Cortex of kidney (tissue), 1 donor: ENCODE measurements around the gene SPATA31E1.
"Not testable (repeated sequence)": the region's sequence is repeated elsewhere in the genome, so short reads cannot be mapped to it uniquely, and the experiment has no call there.

Experiments used
- DNase-seq: peaks from one replicate; lab custom pipeline; 2025; lab: John Stamatoyannopoulos, UW

The SPATA31E1 gene

DNA sequence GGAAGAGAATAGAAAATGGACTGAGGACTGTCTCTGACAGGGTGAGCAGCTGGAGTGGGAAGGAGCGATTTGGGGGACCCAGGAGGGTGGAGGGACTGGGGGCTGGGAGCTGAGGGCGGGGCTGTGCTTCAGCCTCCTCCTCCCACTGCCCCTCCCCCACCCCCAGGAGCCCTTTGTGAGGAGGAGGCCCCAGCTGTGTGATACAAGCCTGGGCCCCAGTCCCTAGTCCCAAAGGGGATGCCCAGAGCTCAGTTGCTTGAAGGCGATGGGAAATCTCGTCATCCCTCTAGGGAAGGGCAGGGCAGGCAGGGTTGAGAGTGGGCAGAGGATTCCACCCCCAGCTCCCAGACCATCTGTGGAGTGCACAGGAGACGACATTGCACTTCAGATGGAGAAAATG, at the start of gene SPATA31E1:
TSS of gene SPATA31E1 (plus strand) at position 251 of the 400 bp plus-strand sequence. CDS start at position 266, 15 bp downstream.
- no peak for DNase-seq

DNA sequence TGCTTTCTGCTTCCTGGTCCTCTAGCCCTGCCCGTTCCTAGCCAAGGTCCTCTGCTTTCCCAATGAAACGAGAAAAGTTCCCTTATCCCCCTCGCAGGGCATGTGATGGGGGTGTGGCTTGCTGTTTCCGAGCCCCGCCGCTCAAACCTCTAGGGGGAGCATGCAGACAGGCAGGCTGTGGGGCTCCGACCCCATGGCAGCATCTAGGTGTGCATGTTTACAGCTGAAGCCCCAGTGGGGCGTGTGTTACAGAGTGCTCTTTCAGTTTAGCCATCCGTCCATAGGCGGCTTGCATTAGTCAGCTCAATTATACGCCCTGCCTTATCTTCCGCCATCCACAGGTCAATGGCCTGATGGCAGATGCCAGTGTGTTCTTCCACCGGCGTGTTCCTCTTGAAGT, 48.3 kb upstream of the SPATA31E1 start:
- no peak for DNase-seq

DNA sequence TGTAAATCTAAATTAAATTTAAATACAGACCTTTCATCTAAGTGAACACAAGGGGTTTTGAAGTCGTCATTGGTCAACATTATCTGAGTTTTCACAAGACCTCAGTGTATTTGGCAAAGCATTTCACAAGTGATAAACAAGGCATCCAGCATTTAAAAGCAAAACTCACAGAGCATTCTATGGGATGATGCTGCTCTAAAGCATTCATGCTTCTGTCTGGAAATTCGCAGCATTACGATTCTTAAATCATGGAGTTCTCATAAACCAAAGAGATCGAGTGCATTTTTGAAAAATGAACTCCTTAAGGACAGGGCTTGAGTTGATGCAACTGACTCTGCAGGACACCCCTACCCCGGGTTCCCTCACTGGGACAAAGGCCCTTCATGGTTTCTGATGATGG, 46.1 kb upstream of the SPATA31E1 start:
- DNase-seq, result no peak

DNA sequence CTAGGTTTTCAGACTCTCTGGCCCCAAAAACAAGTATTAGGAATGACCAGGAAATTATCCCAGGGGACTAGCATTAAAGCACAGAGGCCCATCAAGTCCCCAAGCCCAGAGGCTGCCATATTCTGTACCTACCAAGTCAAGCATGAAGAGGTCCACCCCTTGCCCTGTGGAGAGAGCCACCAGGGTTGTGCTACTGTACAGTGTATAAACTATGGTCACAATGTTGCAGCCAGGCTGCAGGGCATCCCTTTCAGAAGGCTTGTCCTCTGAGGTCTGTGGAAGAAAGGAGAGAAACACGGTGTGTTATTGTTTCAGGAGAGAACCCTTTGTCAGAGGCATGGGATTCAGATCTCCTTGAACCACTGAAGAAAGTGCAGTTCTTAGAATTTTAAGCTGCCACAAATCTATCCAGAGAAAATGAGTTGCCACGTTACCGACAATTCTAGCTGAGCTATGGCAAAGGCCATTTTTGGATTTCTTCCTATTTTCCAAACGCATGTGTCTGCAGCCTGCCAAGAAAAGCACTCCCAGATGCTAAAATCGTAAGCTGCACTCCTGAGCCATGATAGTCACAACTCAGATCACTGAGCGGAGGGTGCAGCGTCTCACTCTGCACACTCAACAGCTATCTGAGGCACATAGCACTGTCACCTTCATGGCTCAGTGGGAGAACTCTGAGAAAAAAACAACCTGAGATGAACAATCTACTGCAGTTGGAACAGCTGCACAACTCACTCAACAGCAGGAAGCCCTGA, 45.5 kb upstream of the SPATA31E1 start:
- no peak for DNase-seq

DNA sequence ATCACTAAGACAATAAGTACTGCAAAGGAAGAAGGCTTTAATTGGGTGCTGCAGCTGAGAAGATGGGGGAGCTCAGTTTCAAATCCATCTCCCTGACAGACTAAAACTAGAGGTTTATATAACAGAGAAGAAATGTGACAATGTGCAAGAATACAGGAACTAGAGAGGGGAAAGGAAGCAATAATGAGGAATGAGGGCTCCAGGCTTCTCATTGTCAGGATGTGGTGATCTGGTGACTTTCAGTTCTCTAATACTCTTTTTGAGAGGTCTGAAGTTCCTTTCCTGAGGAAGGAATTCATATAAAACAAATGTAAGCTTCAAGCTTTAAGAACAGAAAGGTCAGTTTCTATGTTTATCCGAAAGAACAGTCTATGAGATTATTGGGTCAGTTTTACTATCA, 42.5 kb upstream of the SPATA31E1 start:
- no peak for DNase-seq

DNA sequence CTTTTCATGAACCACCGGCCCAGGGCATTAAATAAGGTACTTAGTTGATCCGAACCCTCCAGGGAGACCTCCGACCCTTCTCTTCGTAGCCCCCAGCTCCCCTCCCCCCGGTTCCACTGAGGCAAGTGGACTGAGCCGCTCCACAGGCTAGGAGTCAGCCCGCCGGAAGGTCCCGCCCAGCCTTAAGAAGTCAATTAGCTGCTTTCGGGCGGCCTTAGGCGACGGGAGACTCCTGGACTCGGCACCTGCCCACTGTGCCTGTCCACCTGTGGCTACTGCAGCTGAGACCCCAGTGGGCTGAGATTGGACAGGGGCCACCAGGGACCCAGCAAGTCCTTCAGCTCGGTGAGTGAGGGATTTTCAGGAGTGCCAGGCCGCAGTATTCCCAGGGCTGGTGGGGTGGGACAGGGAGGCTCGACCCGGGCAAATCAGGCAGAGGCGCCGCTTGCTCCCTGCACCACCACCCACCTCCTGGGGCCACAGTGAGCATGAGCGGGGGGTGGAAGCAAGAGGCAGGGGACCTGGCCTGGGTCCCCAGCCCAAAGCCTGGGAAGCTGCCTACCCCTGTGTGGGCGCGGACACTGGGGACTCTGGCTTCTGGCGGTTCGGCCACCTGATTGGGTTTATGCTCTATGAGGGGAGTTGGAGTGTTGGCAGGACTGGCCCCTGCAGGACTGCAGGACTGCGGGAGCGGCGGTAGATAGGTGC, 39.6 kb upstream of the SPATA31E1 start:
- DNase-seq, result no peak

DNA sequence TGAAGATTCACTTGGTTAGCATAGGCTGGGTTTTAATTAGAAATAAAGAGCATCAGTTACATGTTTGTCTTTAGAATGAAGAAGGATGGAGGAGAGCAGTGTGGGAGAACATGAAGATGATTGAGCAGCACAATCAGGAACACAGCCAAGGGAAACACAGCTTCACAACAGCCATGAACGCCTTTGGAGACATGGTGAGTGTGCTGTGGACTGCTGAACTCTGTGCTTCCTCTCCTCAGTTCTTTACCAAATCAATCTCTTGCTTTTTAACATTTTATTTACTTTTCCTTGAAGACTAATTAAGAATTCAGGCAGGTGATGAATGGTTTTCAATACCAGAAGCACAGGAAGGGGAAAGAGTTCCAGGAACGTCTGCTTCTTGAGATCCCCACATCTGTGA, 38.2 kb upstream of the SPATA31E1 start:
- no peak for DNase-seq

DNA sequence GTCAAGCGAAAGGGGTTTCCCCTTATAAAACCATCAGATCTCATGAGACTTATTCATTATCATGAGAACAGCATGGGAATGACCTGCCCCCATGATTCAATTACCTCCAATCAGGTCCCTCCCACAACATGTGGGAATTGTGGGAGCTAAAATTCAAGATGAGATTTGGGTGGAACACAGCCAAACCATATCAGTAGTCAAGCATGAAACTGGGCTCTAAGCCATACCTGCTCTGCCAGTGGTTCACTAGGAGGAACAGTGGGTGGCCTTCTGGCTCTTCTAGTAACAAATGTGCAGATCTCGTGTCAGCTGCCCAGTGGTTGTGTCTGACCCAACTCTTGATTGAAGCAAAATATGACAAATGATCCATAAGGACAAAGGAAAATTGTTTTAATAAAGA, 34.9 kb upstream of the SPATA31E1 start:
- DNase-seq, result not testable (repeated sequence)

DNA sequence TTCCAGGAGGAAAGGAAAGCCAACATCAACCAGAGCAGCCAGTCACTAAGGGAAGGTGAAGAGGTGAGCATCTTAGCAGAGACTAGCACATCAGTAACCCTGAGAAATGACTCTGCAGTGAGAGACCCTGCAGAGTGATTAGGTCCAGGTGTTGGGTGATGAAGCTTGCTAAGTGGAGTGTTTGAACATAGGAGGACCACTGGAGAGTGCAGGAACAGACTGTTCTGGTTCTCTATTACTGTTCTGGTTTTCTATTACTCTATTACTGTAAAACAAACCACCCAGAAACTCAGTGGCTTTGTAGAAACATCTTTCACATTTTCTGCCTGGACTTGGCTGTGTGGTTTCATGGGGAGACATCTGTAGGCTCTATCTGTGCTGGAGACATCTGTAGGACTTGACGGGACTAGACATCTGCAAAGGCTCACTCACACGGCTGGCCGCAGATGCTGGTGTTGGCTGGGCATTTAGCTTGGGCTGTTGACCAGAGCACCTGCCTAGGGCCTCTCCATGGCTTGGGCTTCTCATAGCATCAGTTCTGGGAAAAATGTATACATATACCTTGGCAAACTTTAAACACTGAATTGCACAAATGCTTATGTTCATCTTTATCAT, 33.4 kb upstream of the SPATA31E1 start:
- no peak for DNase-seq

DNA sequence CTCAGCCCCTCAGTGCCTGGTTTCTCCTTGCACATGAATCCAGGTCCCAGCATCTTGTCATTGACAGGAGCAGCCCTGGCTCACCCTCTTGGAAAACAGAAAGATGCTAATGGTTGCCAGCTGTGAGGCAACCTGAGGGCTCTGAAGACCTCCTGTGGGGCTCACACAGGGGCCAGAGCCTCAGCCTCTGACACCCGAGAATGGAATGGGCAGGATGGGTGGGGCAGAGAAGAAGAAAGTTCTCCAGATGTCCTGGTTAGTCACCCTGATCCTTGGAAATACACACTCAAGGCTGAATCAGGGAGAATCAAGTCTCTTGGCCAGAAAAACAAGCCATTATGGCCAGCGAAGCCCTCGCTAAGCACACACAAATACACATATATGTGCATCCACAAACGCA, 32.3 kb upstream of the SPATA31E1 start:
- DNase-seq, result no peak

DNA sequence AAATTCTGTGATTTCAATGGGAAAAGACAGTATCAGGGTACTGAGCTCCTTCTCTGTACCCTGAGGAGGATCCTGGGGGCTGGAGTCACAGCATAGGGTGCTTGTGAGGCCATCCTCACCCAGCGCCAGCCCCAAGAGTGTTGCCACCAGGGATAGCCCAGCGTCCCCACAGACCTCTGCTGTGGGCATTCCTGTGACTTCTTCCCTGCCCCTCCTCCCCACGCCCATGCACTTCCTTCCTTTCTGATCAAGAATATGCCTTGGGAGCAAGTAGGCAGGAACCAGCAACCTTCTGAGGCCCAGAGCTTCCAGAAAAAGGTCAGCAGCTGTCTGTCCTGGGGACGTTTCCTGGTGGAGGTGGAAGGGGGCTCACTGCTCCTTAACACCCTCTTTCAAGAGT, 31.5 kb upstream of the SPATA31E1 start:
- not testable (repeated sequence) for DNase-seq

DNA sequence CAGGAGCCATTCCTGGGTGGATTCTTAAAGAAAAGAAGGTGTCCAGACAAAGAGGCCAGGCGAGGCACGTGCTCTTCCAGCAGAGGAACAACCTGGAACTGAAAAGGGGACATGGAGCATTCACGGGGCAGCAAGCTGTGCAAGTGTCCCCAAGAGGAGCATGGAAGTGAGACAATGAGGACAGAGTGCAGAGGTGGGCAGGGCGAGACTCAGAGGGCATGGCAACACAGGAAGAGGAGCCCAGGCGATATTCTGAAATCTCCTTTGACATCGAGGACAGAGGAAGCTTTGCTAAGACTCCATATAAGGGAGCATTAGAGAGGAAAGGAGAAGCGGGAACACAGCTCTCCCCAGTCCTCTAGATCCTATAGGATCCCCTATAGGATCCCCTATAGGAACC, 29.4 kb upstream of the SPATA31E1 start:
- DNase-seq, result no peak

DNA sequence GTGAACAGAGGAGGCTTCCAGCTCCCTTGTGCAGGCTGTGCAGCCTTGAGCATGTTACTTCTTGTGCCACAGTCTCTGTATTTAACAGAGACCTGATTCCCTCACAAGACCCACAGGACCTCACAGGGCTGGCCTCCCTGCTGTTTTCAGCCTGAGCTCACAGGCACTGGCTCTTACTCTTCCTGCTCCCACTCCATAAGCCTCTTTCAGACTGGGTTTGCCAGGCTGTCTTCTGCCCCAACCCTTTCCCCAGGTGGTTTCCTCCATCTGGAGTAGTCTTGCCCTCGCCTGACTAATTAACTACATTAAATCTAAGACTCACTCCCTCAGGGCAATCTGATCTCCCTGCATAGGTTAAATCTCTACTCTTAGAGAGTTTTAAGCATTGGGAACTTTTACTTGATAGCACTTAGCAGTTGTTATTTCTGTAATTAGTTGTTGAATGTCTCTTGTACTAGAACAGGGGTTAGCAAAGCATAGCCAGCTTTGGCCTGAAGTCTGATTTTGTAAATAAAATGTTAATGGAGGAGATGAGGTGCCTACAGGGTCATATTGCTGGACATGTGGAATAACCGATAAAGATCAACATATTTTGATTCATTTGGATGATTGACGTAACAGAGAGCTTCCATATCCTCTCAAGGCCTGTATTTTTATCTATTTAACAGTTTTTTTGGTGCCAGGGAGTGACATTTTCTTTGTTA, 28.6 kb upstream of the SPATA31E1 start:
- no peak for DNase-seq

DNA sequence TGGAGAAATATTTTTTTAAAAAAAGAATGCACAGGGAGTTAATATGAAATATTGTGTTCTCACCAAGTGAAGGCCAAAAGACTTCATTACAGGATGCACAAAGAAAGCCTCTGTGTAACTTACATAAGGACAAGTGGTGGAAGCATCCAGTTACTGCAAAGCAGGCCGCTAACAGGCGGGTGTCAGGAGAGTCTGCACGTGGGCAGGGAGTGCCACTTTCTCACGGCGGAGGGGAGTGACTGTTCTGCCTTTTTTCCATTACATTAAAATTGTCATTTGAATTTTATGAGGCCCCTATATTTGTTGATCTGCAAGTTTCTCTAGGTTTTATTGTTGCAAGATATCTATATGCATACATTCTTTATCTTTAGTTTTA, 28.1 kb upstream of the SPATA31E1 start:
- DNase-seq, result no peak

DNA sequence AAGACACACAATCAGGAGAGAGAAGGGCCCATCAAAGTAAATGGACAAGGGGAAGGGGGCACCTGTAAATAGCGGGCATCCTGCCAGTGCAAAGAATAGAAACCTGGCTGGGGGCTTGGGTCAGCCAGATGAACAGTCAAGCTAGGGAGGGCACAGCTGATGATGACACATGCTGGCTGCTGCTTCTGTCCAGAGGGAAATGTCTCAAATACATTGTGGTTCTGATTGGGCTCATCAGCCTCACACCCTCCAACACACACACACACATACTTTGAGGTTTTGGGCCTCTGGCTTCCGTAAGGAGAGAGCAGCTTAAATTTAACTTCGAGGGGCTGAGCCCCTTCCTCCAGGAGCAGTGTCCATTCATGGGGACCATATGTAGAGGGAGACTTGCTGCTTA, 27.6 kb upstream of the SPATA31E1 start:
- no peak for DNase-seq

DNA sequence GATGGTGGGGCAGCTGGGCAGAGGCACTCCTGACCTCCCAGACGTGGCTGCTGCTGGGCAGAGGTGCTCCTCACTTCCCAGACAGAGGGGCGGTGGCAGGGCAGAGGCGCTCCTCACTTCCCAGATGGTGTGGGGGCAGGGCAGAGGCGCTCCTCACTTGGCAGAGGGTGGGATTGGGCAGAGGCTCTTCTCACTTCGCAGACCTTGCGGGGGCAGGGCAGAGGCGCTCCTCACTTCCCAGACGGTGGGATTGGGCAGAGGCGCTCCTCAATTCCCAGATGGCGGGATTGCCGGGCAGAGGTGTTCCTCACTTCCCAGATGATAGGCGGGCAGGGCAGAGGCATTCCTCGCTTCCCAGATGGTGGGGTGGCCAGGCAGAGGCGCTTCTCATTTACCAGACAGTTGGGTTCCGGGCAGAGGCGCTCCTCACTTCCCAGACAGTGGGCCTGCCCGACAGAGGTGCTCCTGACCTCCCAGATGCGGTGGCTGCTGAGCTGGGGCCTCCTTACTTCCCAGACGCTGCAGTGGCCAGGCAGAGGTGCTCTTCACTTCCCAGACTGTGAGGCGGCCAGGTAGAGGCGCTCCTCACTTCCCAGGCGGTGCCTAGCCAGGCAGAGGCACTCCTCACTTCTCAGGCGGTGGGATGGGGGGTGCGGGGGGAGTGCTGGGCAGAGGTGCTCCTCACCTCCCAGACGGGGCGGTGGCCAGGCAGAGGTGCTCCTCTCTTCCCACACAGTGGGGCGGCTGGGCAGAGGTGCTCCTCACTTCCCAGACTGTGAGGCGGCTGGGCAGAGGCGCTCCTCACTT, 25.3 kb upstream of the SPATA31E1 start:
- DNase-seq, result no peak

DNA sequence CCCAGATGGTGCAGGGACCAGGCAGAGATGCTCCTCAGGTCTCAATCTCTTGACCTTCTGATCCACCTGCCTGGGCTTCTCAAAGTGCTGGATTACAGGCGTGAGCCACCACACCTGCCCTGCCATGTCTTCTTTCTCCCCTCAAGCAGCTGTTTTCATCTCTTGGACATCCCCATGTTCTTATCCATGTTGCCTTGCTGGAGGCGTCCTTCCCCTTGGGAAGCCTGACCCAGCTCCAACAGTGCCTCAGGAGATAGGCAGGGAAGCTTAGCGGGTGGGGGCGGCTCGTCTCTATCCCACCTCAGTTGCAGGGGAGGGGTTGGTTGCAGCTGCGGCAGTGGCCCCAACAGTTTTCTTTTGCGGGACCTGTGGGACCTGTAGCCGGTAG, 24.7 kb upstream of the SPATA31E1 start:
- DNase-seq, result no peak

DNA sequence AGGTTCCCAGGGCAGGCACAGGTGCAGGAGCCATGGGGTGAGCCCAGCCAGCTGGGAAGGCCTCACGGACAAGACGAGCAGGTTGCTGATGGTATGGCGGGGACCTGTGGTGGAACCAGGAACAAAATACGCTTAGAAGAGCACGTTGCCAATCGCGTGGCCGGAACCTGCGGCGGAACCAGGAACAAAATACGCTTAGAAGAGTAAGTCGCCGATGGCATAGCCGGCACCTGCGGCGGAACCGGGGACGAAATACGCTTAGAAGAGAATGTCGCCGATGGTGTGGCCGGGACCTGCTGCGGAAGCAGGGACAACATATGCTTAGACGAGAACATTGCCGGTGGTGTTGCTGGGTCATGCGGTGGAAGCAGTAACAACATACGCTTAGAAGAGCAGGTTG, 23.5 kb upstream of the SPATA31E1 start:
- DNase-seq, result no peak

DNA sequence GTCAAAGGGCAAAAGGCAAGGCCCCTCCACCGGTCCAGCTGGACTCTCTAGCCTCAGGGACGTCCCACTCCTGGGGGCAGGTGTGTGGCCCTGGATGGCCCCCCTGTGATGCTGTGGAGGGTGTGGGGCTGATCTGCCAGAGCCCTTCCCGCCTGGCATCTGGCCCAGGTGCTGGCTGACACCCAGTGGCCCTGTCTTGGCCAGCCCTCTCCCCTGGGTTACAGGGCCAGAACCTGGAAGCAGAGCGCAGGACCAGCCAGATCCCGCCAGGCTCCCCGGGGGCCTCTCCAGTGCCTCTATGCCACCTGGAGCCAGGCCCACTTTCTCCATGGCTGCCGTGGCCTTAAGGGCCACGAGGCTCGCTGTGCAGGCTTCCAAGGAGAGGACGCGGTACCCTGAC, 22.9 kb upstream of the SPATA31E1 start:
- no peak for DNase-seq

DNA sequence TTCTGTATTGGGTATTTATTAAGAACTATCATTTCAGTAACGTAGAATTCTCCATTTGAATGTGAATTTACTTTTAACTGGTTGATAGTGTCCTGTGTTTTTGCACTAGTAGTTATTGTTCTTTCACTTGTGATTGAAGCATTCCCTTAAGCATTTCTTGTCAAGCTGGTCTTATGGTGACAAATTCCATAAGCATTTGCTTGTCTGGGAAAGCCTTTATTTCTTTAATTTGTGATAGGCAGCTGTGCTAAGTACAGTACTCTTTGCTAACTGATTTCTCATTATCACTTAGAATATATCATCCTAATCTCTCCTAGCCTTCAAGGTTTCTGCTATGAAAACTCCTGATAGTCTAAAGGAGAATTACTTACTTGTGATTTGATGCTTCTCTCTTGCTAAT, 21.3 kb upstream of the SPATA31E1 start:
- no peak for DNase-seq

DNA sequence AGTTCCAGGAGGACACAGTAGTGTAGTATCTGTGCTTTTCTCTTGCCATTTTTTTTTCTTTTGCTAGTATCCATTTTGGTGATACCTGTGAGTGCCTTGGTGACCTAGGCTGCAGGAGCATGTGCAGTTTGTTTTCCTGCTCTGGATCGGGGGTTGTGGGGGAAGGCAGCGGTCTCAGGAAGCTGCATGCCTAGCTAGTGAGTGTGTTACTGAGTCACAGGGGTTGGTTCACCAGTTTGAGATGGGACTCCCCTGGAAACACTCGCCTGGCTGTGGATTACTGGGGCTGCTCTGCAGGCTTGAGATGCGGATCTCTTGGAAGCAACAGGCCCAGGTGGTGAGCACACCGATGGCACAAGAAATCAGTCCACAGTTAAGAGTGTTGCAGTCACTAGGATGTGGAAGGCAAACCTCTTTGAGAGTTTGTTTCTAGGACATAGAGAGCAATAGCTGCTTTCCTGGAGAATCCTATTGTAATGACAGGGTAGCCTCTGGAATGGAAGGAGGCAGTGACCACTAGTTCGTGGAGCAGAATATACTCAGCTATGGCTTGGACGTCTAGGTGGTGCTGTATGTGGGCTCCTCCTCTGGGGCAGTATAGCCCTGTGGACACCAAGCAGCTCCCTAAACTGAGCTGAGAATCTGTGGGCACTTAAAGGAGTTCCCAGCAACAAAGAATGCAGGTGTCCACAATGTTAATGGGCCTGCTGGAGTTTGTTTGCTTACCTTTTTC, 20.0 kb upstream of the SPATA31E1 start:
- DNase-seq, result no peak
